ENCODE results near the gene KCNA10. TPM values are rescaled to one million over a fixed set of nuclear protein-coding genes. Genes with fewer than 3 reads are reported as not detected.

The KCNA10 gene
- total and polyA plus RNA-seq, 10 of the 15 experiments (the other 5 are each of a cell fraction or from before 2014, with no cell fraction given), result not detected

DNA sequence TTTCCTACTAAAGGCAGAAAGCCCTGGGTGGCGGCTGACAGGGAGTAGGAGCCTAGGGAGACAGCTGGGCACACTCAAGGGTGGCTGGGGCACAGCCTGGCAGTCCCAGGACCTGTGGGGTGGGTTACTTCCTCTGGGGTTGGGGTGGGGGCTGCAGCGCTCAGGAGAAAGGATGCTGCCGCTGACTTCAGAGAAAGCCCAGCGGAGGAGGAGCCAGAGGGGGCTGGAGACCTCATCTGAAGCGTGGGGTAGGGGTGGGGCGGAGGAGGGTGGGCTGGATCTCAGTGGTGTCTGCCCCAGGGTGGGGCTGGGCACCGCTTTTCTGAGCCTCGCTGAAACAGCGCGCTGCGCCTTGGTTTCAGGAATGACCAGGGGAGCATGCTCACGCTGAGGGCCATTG is 30.8 kb downstream of the KCNA10 start (continued):
- TF ChIP-seq, protein P1, sequence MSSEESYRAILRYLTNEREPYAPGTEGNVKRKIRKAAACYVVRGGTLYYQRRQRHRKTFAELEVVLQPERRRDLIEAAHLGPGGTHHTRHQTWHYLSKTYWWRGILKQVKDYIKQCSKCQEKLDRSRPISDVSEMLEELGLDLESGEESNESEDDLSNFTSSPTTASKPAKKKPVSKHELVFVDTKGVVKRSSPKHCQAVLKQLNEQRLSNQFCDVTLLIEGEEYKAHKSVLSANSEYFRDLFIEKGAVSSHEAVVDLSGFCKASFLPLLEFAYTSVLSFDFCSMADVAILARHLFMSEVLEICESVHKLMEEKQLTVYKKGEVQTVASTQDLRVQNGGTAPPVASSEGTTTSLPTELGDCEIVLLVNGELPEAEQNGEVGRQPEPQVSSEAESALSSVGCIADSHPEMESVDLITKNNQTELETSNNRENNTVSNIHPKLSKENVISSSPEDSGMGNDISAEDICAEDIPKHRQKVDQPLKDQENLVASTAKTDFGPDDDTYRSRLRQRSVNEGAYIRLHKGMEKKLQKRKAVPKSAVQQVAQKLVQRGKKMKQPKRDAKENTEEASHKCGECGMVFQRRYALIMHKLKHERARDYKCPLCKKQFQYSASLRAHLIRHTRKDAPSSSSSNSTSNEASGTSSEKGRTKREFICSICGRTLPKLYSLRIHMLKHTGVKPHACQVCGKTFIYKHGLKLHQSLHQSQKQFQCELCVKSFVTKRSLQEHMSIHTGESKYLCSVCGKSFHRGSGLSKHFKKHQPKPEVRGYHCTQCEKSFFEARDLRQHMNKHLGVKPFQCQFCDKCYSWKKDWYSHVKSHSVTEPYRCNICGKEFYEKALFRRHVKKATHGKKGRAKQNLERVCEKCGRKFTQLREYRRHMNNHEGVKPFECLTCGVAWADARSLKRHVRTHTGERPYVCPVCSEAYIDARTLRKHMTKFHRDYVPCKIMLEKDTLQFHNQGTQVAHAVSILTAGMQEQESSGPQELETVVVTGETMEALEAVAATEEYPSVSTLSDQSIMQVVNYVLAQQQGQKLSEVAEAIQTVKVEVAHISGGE (CRISPR knock-in tag; IDR thresholded peaks at IDR 0.05), result no peak
- no peak for TF ChIP-seq CEBPB (IDR thresholded peaks at IDR 0.05; ENCODE audit: borderline replicate concordance in 1 of 2, low read depth in 2 of 2, low read length in 2 of 2)
- TF ChIP-seq, protein P2, sequence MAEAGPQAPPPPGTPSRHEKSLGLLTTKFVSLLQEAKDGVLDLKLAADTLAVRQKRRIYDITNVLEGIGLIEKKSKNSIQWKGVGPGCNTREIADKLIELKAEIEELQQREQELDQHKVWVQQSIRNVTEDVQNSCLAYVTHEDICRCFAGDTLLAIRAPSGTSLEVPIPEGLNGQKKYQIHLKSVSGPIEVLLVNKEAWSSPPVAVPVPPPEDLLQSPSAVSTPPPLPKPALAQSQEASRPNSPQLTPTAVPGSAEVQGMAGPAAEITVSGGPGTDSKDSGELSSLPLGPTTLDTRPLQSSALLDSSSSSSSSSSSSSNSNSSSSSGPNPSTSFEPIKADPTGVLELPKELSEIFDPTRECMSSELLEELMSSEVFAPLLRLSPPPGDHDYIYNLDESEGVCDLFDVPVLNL (IDR thresholded peaks at IDR 0.05; ENCODE audit: low read depth, low read length), result no peak
- TF ChIP-seq POLR2AphosphoS2 (IDR thresholded peaks at IDR 0.05; ENCODE audit: low read depth, low read length), result no peak
- TF ChIP-seq TARDBP (IDR thresholded peaks at IDR 0.05; ENCODE audit: borderline replicate concordance), result no peak

DNA sequence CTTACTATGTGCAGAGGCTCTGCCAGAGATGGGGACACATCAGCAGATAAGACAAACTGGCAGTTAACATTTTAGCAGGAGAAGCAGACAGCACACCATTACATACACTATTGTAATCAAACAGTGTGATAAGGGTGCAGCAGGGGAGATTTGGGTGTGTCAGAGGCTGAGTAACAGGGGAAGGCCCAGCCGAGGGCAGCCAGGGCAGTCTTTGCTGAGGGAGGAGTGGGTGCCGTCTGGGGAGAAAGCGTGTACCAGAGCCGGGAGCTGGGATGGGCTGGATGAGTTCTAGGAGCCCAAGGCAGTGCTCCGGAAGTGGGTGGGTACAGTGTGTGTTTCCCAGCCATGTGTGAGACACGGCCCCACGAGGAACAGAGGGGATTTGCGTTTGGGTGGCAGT is 31.2 kb downstream of the KCNA10 start:
- ATAC-seq, result no peak
- Histone ChIP-seq H2AFZ (ENCODE audit: control insufficient read depth, low read depth, low read length) (no peak overlapping the region), H3K4me3 (no peak overlapping the region), H3K9ac (ENCODE audit: control insufficient read depth, insufficient read depth, low read length) (no peak overlapping the region), H3K36me3 (ENCODE audit: control insufficient read depth in 2 of 2, insufficient read depth in 2 of 2, low read length in 1 of 2) (no peaks in the 10 kb centered on the region), H3K27me3 (replicated peaks in 1 of 2; ENCODE audit: control insufficient read depth in 2 of 2, insufficient read depth in 2 of 2, low read length in 1 of 2) (peaks cover 3 to 4% of the 10 kb centered on the region in 2 experiments; a peak in 3 of 4 replicates), H4K20me1 (ENCODE audit: control insufficient read depth, insufficient read depth) (no peaks in the 10 kb centered on the region), H3K9me3 (replicated peaks; ENCODE audit: control insufficient read depth, insufficient read depth, low read length) (no peaks in the 10 kb centered on the region), H3K27ac (ENCODE audit: control insufficient read depth, insufficient read depth) (no peak overlapping the region), H3K4me2 (ENCODE audit: control insufficient read depth, insufficient read depth) (no peak overlapping the region), H3K4me1 (ENCODE audit: control insufficient read depth, insufficient read depth, low read length) (no peaks in the 10 kb centered on the region), H3K79me2 (ENCODE audit: control insufficient read depth, insufficient read depth, low read length) (no peaks in the 10 kb centered on the region)
- TF ChIP-seq ZNF207 (IDR thresholded peaks at IDR 0.05; ENCODE audit: borderline replicate concordance) (no peak), SREBF1 (IDR thresholded peaks at IDR 0.05; ENCODE audit: low read length) (no peak), CEBPB (IDR thresholded peaks at IDR 0.05; ENCODE audit: borderline replicate concordance in 1 of 2, low read depth in 2 of 2, low read length in 2 of 2) (no peak), FOXM1 (IDR thresholded peaks at IDR 0.05; ENCODE audit: low read depth, low read length) (no peak), TAF1 (IDR thresholded peaks at IDR 0.05; ENCODE audit: borderline replicate concordance, low read depth, low read length) (no peak), KLF5 (IDR thresholded peaks at IDR 0.05; ENCODE audit: partially characterized antibody) (no peak), ZNF274 (IDR thresholded peaks at IDR 0.05; ENCODE audit: insufficient read depth, insufficient read length) (no peak), SMAD1 (IDR thresholded peaks at IDR 0.05; ENCODE audit: low read depth, partially characterized antibody) (no peak)
- TF ChIP-seq, protein P3, sequence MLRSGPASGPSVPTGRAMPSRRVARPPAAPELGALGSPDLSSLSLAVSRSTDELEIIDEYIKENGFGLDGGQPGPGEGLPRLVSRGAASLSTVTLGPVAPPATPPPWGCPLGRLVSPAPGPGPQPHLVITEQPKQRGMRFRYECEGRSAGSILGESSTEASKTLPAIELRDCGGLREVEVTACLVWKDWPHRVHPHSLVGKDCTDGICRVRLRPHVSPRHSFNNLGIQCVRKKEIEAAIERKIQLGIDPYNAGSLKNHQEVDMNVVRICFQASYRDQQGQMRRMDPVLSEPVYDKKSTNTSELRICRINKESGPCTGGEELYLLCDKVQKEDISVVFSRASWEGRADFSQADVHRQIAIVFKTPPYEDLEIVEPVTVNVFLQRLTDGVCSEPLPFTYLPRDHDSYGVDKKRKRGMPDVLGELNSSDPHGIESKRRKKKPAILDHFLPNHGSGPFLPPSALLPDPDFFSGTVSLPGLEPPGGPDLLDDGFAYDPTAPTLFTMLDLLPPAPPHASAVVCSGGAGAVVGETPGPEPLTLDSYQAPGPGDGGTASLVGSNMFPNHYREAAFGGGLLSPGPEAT (IDR thresholded peaks at IDR 0.05; ENCODE audit: low read depth), result no peak
- SMC1A ChIA-PET (ENCODE audit: uncharacterized antibody, unreplicated experiment), result no interaction called here
- CTCF ChIA-PET, result no interaction called here
- RAD21 ChIA-PET (ENCODE audit: unreplicated experiment), result no interaction called here
- FAIRE-seq, result no peak
- no TSS peak for BruUV-seq (replicated peaks)
- intact Hi-C loops (cut with micrococcal nuclease; ENCODE audit: unreplicated experiment), result no loop called here
- WGBS (ENCODE audit: insufficient coverage, insufficient replicate concordance, low lambda C conversion rate, missing lambda C conversion rate), result 13% methylated on average over 8 of the region's 8 CpGs
- DNase-seq (ENCODE audit: low read depth, low spot score), result no peak
- in situ Hi-C loops (cut with MboI), result no loop called here
- POLR2A ChIA-PET, result no interaction called here
